CD8-positive, alpha-beta memory T cell (primary cell): ENCODE measurements around the gene L3MBTL3. TPM values are rescaled to one million over a fixed set of nuclear protein-coding genes. Genes with fewer than 3 reads are reported as not detected.
A peak's percentile ranks its signal among the peaks of the same experiment; 100 is the strongest.
"Not testable (repeated sequence)": the region's sequence is repeated elsewhere in the genome, so short reads cannot be mapped to it uniquely, and the experiment has no call there.

Experiments used
- CTCF ChIA-PET: fragments of 350-600 bp; sonication (Branson Sonifier 250); formaldehyde crosslinking; loops from one replicate; lab custom pipeline; 2021; ENCODE audit warnings: antibody characterized with exemption; lab: Charles Lee
- POLR2A ChIA-PET: fragments of 350-600 bp; sonication (Branson Sonifier 250); formaldehyde crosslinking; loops from one replicate; lab custom pipeline; 2021; ENCODE audit warnings: antibody characterized with exemption; lab: Charles Lee
- DNase-seq, 5 donors: peaks; one replicate each; pipeline versions ENCODE4 v3.0.0 to v3.0.0-alpha.2; 2020 to 2022; ENCODE audit warnings: mixed read lengths in 1 of 5
- H3K27ac ChIP-seq: one replicate; pipeline ENCODE4 v1.7.0; 2013; ENCODE audit warnings: low read depth, mild to moderate bottlenecking, low read length, moderate library complexity
- H3K27me3 ChIP-seq: 2 replicates; pipeline ENCODE4 v1.7.0; 2013; ENCODE audit warnings: low read length, mild to moderate bottlenecking; ENCODE audit not compliant: insufficient read depth, poor library complexity, severe bottlenecking
- H3K36me3 ChIP-seq: 2 replicates; pipeline ENCODE4 v1.7.0; 2013; ENCODE audit warnings: mild to moderate bottlenecking, low read length, moderate library complexity; ENCODE audit not compliant: insufficient read depth
- H3K4me1 ChIP-seq: 2 replicates; pipeline ENCODE4 v1.7.0; 2013; ENCODE audit warnings: mild to moderate bottlenecking, low read length, moderate library complexity; ENCODE audit not compliant: insufficient read depth
- H3K4me3 ChIP-seq: 2 replicates; pipeline ENCODE4 v1.7.0; 2013; ENCODE audit warnings: mild to moderate bottlenecking, low read length
- H3K9me3 ChIP-seq: 2 replicates; pipeline ENCODE4 v1.7.0; 2013; ENCODE audit warnings: mild to moderate bottlenecking, low read length
- H3K27ac Mint-ChIP-seq, 8 donors: one replicate each; pipeline ENCODE4 v1.8.0; 2020 to 2021; ENCODE audit warnings: mixed read lengths in 8 of 8, mild to moderate bottlenecking in 6 of 8, inconsistent platforms in 3 of 8, moderate library complexity in 3 of 8
- H3K27me3 Mint-ChIP-seq, 2 donors: one replicate each; pipeline ENCODE4 v1.8.0; 2020 to 2021; ENCODE audit warnings: mixed read lengths in 2 of 2, mild to moderate bottlenecking in 1 of 2, moderate library complexity in 1 of 2
- H3K36me3 Mint-ChIP-seq, 3 donors: one replicate each; pipeline ENCODE4 v1.8.0; 2020 to 2021; ENCODE audit warnings: mixed read lengths in 3 of 3, inconsistent platforms in 1 of 3, mild to moderate bottlenecking in 1 of 3
- H3K4me1 Mint-ChIP-seq, 3 donors: one replicate each; pipeline ENCODE4 v1.8.0; 2020 to 2021; ENCODE audit warnings: mixed read lengths in 3 of 3, inconsistent platforms in 1 of 3, mild to moderate bottlenecking in 1 of 3
- H3K4me3 Mint-ChIP-seq, 7 donors: one replicate each; pipeline ENCODE4 v1.8.0; 2020 to 2021; ENCODE audit warnings: mixed read lengths in 7 of 7, mild to moderate bottlenecking in 6 of 7, moderate library complexity in 4 of 7, inconsistent platforms in 2 of 7
- H3K9me3 Mint-ChIP-seq, 5 donors: one replicate each; pipeline ENCODE4 v1.8.0; 2020 to 2022; ENCODE audit warnings: mixed read lengths in 5 of 5, mild to moderate bottlenecking in 3 of 5, moderate library complexity in 2 of 5, inconsistent platforms in 1 of 5
- polyA plus RNA-seq: library from polyadenylated mRNA; unstranded; fragments of 300-500 nt; fragmentation: Illumina TruSeq; gene quantifications from one replicate; pipeline ENCODE4 v1.2.3, GENCODE V29; 2021
- total RNA-seq, 2 experiments: library from RNA; stranded (reverse); gene quantifications; one replicate each; pipeline ENCODE4 v1.2.3, GENCODE V29; 2021

The L3MBTL3 gene
- total and polyA plus RNA-seq, 3 experiments from 2014 or later: 6.6 to 11.1 (median 10.2) TPM

GRCh38 chr6:130143709-130144108 lies 125.3 kb downstream of the L3MBTL3 start:
- Mint-ChIP-seq H3K27ac (peak overlapping the region in 7 of 8 donors; percentile 11 to 94 (median 55)), H3K4me3 (no peak overlapping the region), H3K9me3 (no peaks in the 10 kb centered on the region), H3K27me3 (peaks cover 0 to 2% of the 10 kb centered on the region in 2 donors), H3K36me3 (peaks cover 24 to 87% (median 38%) of the 10 kb centered on the region in 3 donors), H3K4me1 (peaks cover 39 to 70% (median 57%) of the 10 kb centered on the region in 3 donors)
- POLR2A ChIA-PET: no interaction called here
- Histone ChIP-seq H3K27me3 (no peaks in the 10 kb centered on the region), H3K27ac (no peak overlapping the region), H3K9me3 (no peaks in the 10 kb centered on the region), H3K4me1 (peaks cover 11% of the 10 kb centered on the region), H3K36me3 (peaks cover 22% of the 10 kb centered on the region), H3K4me3 (no peak overlapping the region)
- no peak for DNase-seq
- CTCF ChIA-PET: no interaction called here

GRCh38 chr6:130147111-130147510 lies 128.7 kb downstream of the L3MBTL3 start:
- Mint-ChIP-seq H3K36me3 (peaks cover 35 to 93% (median 41%) of the 10 kb centered on the region in 3 donors), H3K27ac (peak overlapping the region; percentile 27 to 93 (median 70)), H3K4me1 (peaks cover 21 to 60% (median 30%) of the 10 kb centered on the region in 3 donors), H3K4me3 (no peak overlapping the region), H3K9me3 (no peaks in the 10 kb centered on the region), H3K27me3 (peaks cover 0 to 4% of the 10 kb centered on the region in 2 donors)
- H3K9me3 ChIP-seq: no peaks in the 10 kb centered on the region
- DNase-seq: no peak
- no peak overlapping the region for H3K4me3 ChIP-seq
- peaks cover 34% of the 10 kb centered on the region for H3K36me3 ChIP-seq
- H3K4me1 ChIP-seq: no peaks in the 10 kb centered on the region
- ChIA-PET CTCF (no interaction called here), POLR2A (no interaction called here)
- H3K27ac ChIP-seq: no peak overlapping the region
- no peaks in the 10 kb centered on the region for H3K27me3 ChIP-seq

DNA sequence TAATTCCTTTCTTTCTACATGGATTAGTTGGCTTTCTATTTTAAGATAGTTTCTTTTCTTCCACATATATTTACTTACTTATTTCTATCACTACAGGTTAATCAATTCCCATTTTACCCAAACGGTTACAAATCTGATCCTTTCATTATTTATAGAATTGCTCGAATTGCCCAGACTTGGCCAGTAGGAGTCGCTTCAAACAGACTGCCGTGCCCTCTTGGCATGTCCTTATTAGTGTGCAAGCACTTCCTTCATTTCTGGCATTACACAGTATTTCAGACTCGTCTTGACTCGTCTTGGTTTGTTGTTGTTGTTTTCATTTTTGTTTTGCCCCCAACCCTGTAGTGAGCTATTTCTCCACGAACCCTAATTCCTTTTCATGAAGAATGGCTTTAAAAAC lies 129.8 kb downstream of the L3MBTL3 start:
- DNase-seq: peak in 1 of 5 donors; percentile 4
- H3K36me3 ChIP-seq: peaks cover 32% of the 10 kb centered on the region
- H3K9me3 Mint-ChIP-seq: no peaks in the 10 kb centered on the region

DNA sequence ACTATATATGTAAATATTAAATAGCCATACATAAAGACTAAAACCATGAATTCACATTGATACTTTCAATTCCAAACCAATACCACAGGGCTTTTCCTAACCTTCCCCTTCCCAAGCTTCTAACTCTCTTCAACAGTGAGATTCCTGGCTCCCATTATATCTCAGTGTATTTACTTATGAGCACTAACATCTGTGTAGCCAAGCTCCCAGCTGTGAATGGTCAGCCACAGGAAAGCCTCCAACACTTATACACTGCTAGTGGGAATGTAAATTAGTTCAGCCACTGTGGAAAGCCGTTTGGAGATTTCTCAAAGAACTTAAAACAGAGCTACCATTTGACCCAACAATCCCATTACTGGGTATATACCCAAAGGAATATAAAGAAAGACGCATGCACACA lies 130.6 kb downstream of the L3MBTL3 start:
- H3K36me3 Mint-ChIP-seq: peaks cover 25 to 87% (median 26%) of the 10 kb centered on the region in 3 donors

More for the DNA sequence above, 129.8 kb downstream of the L3MBTL3 start:
- no peak overlapping the region for H3K4me3 Mint-ChIP-seq
- Histone ChIP-seq H3K9me3 (no peaks in the 10 kb centered on the region), H3K4me1 (no peaks in the 10 kb centered on the region), H3K4me3 (no peak overlapping the region), H3K27me3 (no peaks in the 10 kb centered on the region), H3K27ac (no peak overlapping the region)
- H3K27ac Mint-ChIP-seq: peak overlapping the region; percentile 29 to 91 (median 60)
- H3K27me3 Mint-ChIP-seq: peaks cover 0 to 4% of the 10 kb centered on the region in 2 donors
- ChIA-PET CTCF (interaction anchor here (1.1 kb wide), 1 partner anchor 101 kb away, joined by 3 read pairs; no protein-coding TSS in a partner anchor), POLR2A (no interaction called here)
- peaks cover 19 to 52% (median 23%) of the 10 kb centered on the region in 3 donors for H3K4me1 Mint-ChIP-seq
- H3K36me3 Mint-ChIP-seq: peaks cover 32 to 91% (median 33%) of the 10 kb centered on the region in 3 donors

GRCh38 chr6:130150906-130151305 lies 132.5 kb downstream of the L3MBTL3 start:
- Mint-ChIP-seq H3K36me3 (peaks cover 22 to 84% (median 24%) of the 10 kb centered on the region in 3 donors), H3K27me3 (peaks cover 0 to 2% of the 10 kb centered on the region in 2 donors), H3K4me3 (no peak overlapping the region), H3K4me1 (peaks cover 17 to 41% (median 23%) of the 10 kb centered on the region in 3 donors), H3K27ac (peak overlapping the region in 4 of 8 donors; percentile 50 to 90 (median 66)), H3K9me3 (no peaks in the 10 kb centered on the region)
- Histone ChIP-seq H3K4me1 (no peaks in the 10 kb centered on the region), H3K4me3 (no peak overlapping the region), H3K27ac (no peak overlapping the region), H3K27me3 (no peaks in the 10 kb centered on the region), H3K9me3 (no peaks in the 10 kb centered on the region), H3K36me3 (peaks cover 29% of the 10 kb centered on the region)
- ChIA-PET POLR2A (no interaction called here), CTCF (interaction anchor here (1.0 to 2.3 kb wide), 2 partner anchors 11 to 12 kb away, joined by 3 to 6 read pairs; no protein-coding TSS in a partner anchor)
- DNase-seq: no peak

More for the DNA sequence above, 130.6 kb downstream of the L3MBTL3 start:
- H3K4me3 ChIP-seq, H3K4me3 Mint-ChIP-seq, H3K4me1 ChIP-seq, DNase-seq, H3K9me3 Mint-ChIP-seq, POLR2A ChIA-PET, H3K27me3 ChIP-seq, H3K27ac ChIP-seq, H3K9me3 ChIP-seq, H3K27me3 Mint-ChIP-seq: not testable (repeated sequence)
- CTCF ChIA-PET: interaction anchor here (1.1 to 2.3 kb wide), 2 partner anchors 10 to 102 kb away, joined by 3 to 6 read pairs; no protein-coding TSS in a partner anchor
- peaks cover 30% of the 10 kb centered on the region for H3K36me3 ChIP-seq
- Mint-ChIP-seq H3K27ac (peak overlapping the region in 5 of 8 donors; percentile 14 to 91 (median 62)), H3K4me1 (peaks cover 17 to 48% (median 23%) of the 10 kb centered on the region in 3 donors)

DNA sequence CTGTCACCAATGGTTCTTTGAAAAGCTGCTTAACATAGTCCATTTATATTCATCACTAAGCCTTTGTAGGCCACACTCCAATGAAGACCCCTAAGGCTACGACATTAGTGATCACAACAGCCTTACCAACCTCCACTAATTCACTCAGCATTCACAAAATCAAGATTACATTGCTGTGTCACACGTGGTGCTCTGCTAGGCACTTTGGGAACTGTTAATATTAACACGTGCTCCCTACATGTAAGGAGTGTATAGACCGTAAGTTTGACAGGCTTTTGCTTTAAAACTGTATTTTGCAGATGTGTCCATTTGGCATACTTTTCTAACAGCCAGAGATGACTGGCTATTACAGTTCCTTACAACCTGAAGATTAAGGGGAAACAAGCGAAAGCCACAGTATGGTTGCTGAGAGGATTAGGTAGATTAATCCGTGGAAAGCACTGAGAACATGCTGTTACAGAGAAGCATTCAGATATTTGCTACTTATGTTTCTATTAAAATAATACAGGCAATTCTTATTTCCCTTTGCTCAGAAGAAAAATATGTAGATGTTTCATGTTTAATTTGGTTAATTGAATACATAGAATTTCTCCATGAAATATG lies 134.6 kb downstream of the L3MBTL3 start:
- Histone ChIP-seq H3K9me3 (no peaks in the 10 kb centered on the region), H3K27me3 (no peaks in the 10 kb centered on the region), H3K36me3 (peaks cover 20% of the 10 kb centered on the region), H3K27ac (no peak overlapping the region), H3K4me1 (no peaks in the 10 kb centered on the region), H3K4me3 (no peak overlapping the region)
- Mint-ChIP-seq H3K4me3 (no peak overlapping the region), H3K27me3 (peaks cover 0 to 2% of the 10 kb centered on the region in 2 donors), H3K9me3 (no peaks in the 10 kb centered on the region), H3K36me3 (peaks cover 23 to 75% (median 24%) of the 10 kb centered on the region in 3 donors), H3K27ac (peak overlapping the region in 1 of 8 donors; percentile 32), H3K4me1 (peaks cover 13 to 31% (median 16%) of the 10 kb centered on the region in 3 donors)
- POLR2A ChIA-PET: no interaction called here
- DNase-seq: no peak
- CTCF ChIA-PET: interaction anchor here (0.9 kb wide), 1 partner anchor 129 kb away, joined by 3 read pairs; no protein-coding TSS in a partner anchor

DNA sequence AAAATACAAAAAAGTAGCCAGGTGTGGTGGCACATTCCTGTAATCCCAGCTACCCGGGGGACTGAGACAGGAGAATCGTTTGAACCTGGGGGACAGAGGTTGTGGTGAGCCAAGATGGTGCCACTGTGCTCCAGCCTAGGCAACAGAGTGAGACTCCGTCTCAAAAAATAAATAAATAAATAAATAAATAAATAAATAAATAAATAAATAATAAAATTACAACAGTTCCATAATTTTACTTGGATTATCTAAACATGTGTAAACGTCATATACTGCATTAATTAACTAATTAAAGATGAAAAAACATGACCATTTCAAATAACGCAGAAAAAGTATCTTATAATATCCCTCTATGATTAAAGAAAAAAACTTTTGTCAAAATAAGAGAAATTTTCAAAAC lies 138.5 kb downstream of the L3MBTL3 start:
- CTCF ChIA-PET: no interaction called here
- Histone ChIP-seq H3K36me3 (peaks cover 12% of the 10 kb centered on the region), H3K27me3 (no peaks in the 10 kb centered on the region), H3K4me1 (no peaks in the 10 kb centered on the region), H3K27ac (no peak overlapping the region), H3K4me3 (no peak overlapping the region), H3K9me3 (no peaks in the 10 kb centered on the region)
- peaks cover 28 to 73% (median 29%) of the 10 kb centered on the region in 3 donors for H3K36me3 Mint-ChIP-seq
- H3K27me3 Mint-ChIP-seq: no peaks in the 10 kb centered on the region
- H3K4me1 Mint-ChIP-seq: peaks cover 29 to 41% (median 32%) of the 10 kb centered on the region in 3 donors
- peaks cover 0 to 6% (median 0%) of the 10 kb centered on the region in 5 donors for H3K9me3 Mint-ChIP-seq
- POLR2A ChIA-PET: no interaction called here
- no peak for DNase-seq
- no peak overlapping the region for H3K4me3 Mint-ChIP-seq
- H3K27ac Mint-ChIP-seq: peak overlapping the region in 3 of 8 donors; percentile 9 to 75 (median 43)

- H3K9me3 ChIP-seq: no peaks in the 10 kb centered on the region
- no peak overlapping the region for H3K4me3 Mint-ChIP-seq
- ChIA-PET POLR2A (no interaction called here), CTCF (no interaction called here)
- peaks cover 9% of the 10 kb centered on the region for H3K36me3 ChIP-seq
- peak overlapping the region in 5 of 8 donors; percentile 24 to 73 (median 38) for H3K27ac Mint-ChIP-seq
- no peaks in the 10 kb centered on the region for H3K27me3 Mint-ChIP-seq
- H3K4me3 ChIP-seq: no peak overlapping the region
- H3K36me3 Mint-ChIP-seq: peaks cover 28 to 72% (median 29%) of the 10 kb centered on the region in 3 donors
- H3K4me1 ChIP-seq: no peaks in the 10 kb centered on the region
- peaks cover 0 to 6% (median 0%) of the 10 kb centered on the region in 5 donors for H3K9me3 Mint-ChIP-seq
- no peak overlapping the region for H3K27ac ChIP-seq
- no peaks in the 10 kb centered on the region for H3K27me3 ChIP-seq
- no peak for DNase-seq
- peaks cover 31 to 47% (median 36%) of the 10 kb centered on the region in 3 donors for H3K4me1 Mint-ChIP-seq
These were observed 139.7 kb downstream of the L3MBTL3 start for GRCh38 chr6:130158056-130158455.
